ENCODE measurements around the gene RYR2. TPM values are rescaled to one million over a fixed set of nuclear protein-coding genes. Genes with fewer than 3 reads are reported as not detected.

Gene RYR2
- total and polyA plus RNA-seq, 2 donors (not counting 1 experiment from before 2014, with no cell fraction given), result not detected

GRCh38 chr1:237226177-237226944, 184.4 kb downstream of the RYR2 start:
- Histone ChIP-seq H3K4me3 (ENCODE audit: control extremely low read depth in 1 of 5, extremely low read depth in 1 of 5, insufficient read depth in 1 of 5, low read depth in 2 of 5, low read length in 4 of 5) (no peak overlapping the region), H3K36me3 (replicated peaks in 1 of 2; ENCODE audit: control extremely low read depth in 1 of 2, control insufficient read depth in 1 of 2, extremely low read depth in 1 of 2, insufficient read depth in 2 of 2, low read length in 1 of 2) (no peaks in the 10 kb centered on the region), H2AFZ (ENCODE audit: insufficient read depth, low read depth, low read length, poor library complexity, severe bottlenecking) (no peak overlapping the region), H3K9me3 (ENCODE audit: control extremely low read depth in 1 of 3, control insufficient read depth in 2 of 3, insufficient read depth in 1 of 3, low read length in 2 of 3) (no peaks in the 10 kb centered on the region), H3K4me2 (replicated peaks; ENCODE audit: low read depth, low read length, poor library complexity, severe bottlenecking) (no peak overlapping the region), H4K20me1 (ENCODE audit: control insufficient read depth, insufficient read depth, low read length, poor library complexity, severe bottlenecking) (no peaks in the 10 kb centered on the region), H3K27me3 (replicated peaks in 1 of 4; ENCODE audit: control extremely low read depth in 1 of 4, control insufficient read depth in 3 of 4, insufficient read depth in 4 of 4, low read length in 3 of 4) (no peaks in the 10 kb centered on the region), H3K27ac (ENCODE audit: low read length in 2 of 2) (no peak overlapping the region), H3K4me1 (ENCODE audit: control insufficient read depth in 2 of 2, insufficient read depth in 2 of 2, low read length in 2 of 2) (no peaks in the 10 kb centered on the region), H3K9ac (ENCODE audit: low read length) (no peak overlapping the region), H3K79me2 (ENCODE audit: control insufficient read depth, insufficient read depth, low read length) (no peaks in the 10 kb centered on the region)
- Mint-ChIP-seq H3K9me3 (ENCODE audit: insufficient read depth) (no peaks in the 10 kb centered on the region), H3K27me3 (no peaks in the 10 kb centered on the region), H3K27ac (no peak overlapping the region), H3K4me1 (no peaks in the 10 kb centered on the region), H3K4me3 (no peak overlapping the region)
- DNase-seq, result no peak
- WGBS (ENCODE audit: insufficient coverage), result 89% methylated on average over 6 of the region's 13 CpGs
- TF ChIP-seq, protein P1, sequence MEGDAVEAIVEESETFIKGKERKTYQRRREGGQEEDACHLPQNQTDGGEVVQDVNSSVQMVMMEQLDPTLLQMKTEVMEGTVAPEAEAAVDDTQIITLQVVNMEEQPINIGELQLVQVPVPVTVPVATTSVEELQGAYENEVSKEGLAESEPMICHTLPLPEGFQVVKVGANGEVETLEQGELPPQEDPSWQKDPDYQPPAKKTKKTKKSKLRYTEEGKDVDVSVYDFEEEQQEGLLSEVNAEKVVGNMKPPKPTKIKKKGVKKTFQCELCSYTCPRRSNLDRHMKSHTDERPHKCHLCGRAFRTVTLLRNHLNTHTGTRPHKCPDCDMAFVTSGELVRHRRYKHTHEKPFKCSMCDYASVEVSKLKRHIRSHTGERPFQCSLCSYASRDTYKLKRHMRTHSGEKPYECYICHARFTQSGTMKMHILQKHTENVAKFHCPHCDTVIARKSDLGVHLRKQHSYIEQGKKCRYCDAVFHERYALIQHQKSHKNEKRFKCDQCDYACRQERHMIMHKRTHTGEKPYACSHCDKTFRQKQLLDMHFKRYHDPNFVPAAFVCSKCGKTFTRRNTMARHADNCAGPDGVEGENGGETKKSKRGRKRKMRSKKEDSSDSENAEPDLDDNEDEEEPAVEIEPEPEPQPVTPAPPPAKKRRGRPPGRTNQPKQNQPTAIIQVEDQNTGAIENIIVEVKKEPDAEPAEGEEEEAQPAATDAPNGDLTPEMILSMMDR (IDR thresholded peaks at IDR 0.05), result no peak
- TF ChIP-seq EZH2 (IDR thresholded peaks at IDR 0.05; ENCODE audit: borderline replicate concordance, insufficient read depth, low read depth, low read length, poor library complexity, severe bottlenecking), result no peak
- intact Hi-C loops (cut with micrococcal nuclease), result no loop called here
- CTCF ChIA-PET, result no interaction called here
- POLR2A ChIA-PET, result no interaction called here
- ATAC-seq (ENCODE audit: low read depth), result no peak

GRCh38 chr1:237227476-237227875, 185.5 kb downstream of the RYR2 start:
- no CpG with 5 or more reads among the region's 4 CpGs for WGBS (ENCODE audit: insufficient coverage)

More at GRCh38 chr1:237227476-237227875, 185.5 kb downstream of the RYR2 start:
- Mint-ChIP-seq H3K4me3 (no peak overlapping the region), H3K4me1 (no peaks in the 10 kb centered on the region), H3K27ac (no peak overlapping the region), H3K27me3 (no peaks in the 10 kb centered on the region), H3K9me3 (ENCODE audit: insufficient read depth) (no peaks in the 10 kb centered on the region)
- Histone ChIP-seq H3K9ac (ENCODE audit: low read length) (no peak overlapping the region), H2AFZ (ENCODE audit: insufficient read depth, low read depth, low read length, poor library complexity, severe bottlenecking) (no peak overlapping the region), H3K79me2 (ENCODE audit: control insufficient read depth, insufficient read depth, low read length) (no peaks in the 10 kb centered on the region), H3K4me1 (ENCODE audit: control insufficient read depth in 2 of 2, insufficient read depth in 2 of 2, low read length in 2 of 2) (no peaks in the 10 kb centered on the region), H3K4me3 (ENCODE audit: control extremely low read depth in 1 of 5, extremely low read depth in 1 of 5, insufficient read depth in 1 of 5, low read depth in 2 of 5, low read length in 4 of 5) (no peak overlapping the region), H3K27me3 (replicated peaks in 1 of 4; ENCODE audit: control extremely low read depth in 1 of 4, control insufficient read depth in 3 of 4, insufficient read depth in 4 of 4, low read length in 3 of 4) (no peaks in the 10 kb centered on the region), H4K20me1 (ENCODE audit: control insufficient read depth, insufficient read depth, low read length, poor library complexity, severe bottlenecking) (no peaks in the 10 kb centered on the region), H3K9me3 (ENCODE audit: control extremely low read depth in 1 of 3, control insufficient read depth in 2 of 3, insufficient read depth in 1 of 3, low read length in 2 of 3) (no peaks in the 10 kb centered on the region), H3K27ac (ENCODE audit: low read length in 2 of 2) (no peak overlapping the region), H3K36me3 (replicated peaks in 1 of 2; ENCODE audit: control extremely low read depth in 1 of 2, control insufficient read depth in 1 of 2, extremely low read depth in 1 of 2, insufficient read depth in 2 of 2, low read length in 1 of 2) (no peaks in the 10 kb centered on the region), H3K4me2 (replicated peaks; ENCODE audit: low read depth, low read length, poor library complexity, severe bottlenecking) (no peak overlapping the region)
- no peak for DNase-seq
- POLR2A ChIA-PET, result no interaction called here
- ATAC-seq (ENCODE audit: low read depth), result no peak
- intact Hi-C loops (cut with micrococcal nuclease), result no loop called here
- CTCF ChIA-PET, result no interaction called here
- TF ChIP-seq EZH2 (IDR thresholded peaks at IDR 0.05; ENCODE audit: borderline replicate concordance, insufficient read depth, low read depth, low read length, poor library complexity, severe bottlenecking), result no peak
- TF ChIP-seq, protein P1 (IDR thresholded peaks at IDR 0.05), result no peak
